Small intestine (tissue), 7 donors: ENCODE data around the gene SYVN1. TPM values are rescaled to one million over a fixed set of nuclear protein-coding genes. Genes with fewer than 3 reads are reported as not detected.
A peak's percentile ranks its signal among the peaks of the same experiment; 100 is the strongest.

Source experiments
- DNase-seq, 2 donors: peaks; one replicate each; pipeline versions ENCODE4 v3.0.0 to v3.0.0-alpha.2; 2013
- FAIRE-seq: peaks from 2 replicates; lab custom pipeline; 2012; peaks lifted over from hg19 to GRCh38; lab: Jason Lieb, UNC
- H3K27ac ChIP-seq, 3 donors: one replicate each; pipeline ENCODE4 v1.5.1; 2013; ENCODE audit warnings: low read length in 2 of 3, mild to moderate bottlenecking in 2 of 3, control low read depth in 1 of 3, inconsistent platforms in 1 of 3, low read depth in 1 of 3, moderate library complexity in 1 of 3
- H3K27me3 ChIP-seq, 3 donors: one replicate each; pipeline ENCODE4 v1.6.1; 2013; ENCODE audit warnings: low read length in 3 of 3, inconsistent platforms in 1 of 3; ENCODE audit not compliant: control insufficient read depth in 3 of 3, insufficient read depth in 3 of 3
- H3K36me3 ChIP-seq, 3 donors: one replicate each; pipeline ENCODE4 v1.6.1; 2013; ENCODE audit warnings: low read length in 3 of 3, inconsistent platforms in 1 of 3, low read depth in 1 of 3, mild to moderate bottlenecking in 1 of 3, moderate library complexity in 1 of 3; ENCODE audit not compliant: control insufficient read depth in 3 of 3, insufficient read depth in 2 of 3
- H3K4me1 ChIP-seq, 3 donors: one replicate each; pipeline ENCODE4 v1.6.1; 2013; ENCODE audit warnings: low read length in 2 of 3, inconsistent platforms in 1 of 3, low read depth in 1 of 3, mild to moderate bottlenecking in 1 of 3, moderate library complexity in 1 of 3; ENCODE audit not compliant: control insufficient read depth in 3 of 3, insufficient read depth in 2 of 3
- H3K4me3 ChIP-seq, 3 donors: one replicate each; pipeline ENCODE4 v1.5.1; 2013; ENCODE audit warnings: low read length in 3 of 3, control low read depth in 1 of 3, inconsistent platforms in 1 of 3, low read depth in 1 of 3, mild to moderate bottlenecking in 1 of 3, moderate library complexity in 1 of 3
- H3K9me3 ChIP-seq, 2 donors: one replicate each; pipeline ENCODE4 v1.6.1; 2013; ENCODE audit warnings: low read depth in 1 of 2, low read length in 1 of 2; ENCODE audit not compliant: control insufficient read depth in 2 of 2, insufficient read depth in 1 of 2
- WGBS, 3 donors: extraction: QIAGEN DNeasy Blood & Tissue Kit; methylation state at CpG; one replicate each; pipeline ENCODE4 v1.1.7; 2013; 5-methylcytosine and 5-hydroxymethylcytosine counted together
- polyA plus RNA-seq, 4 donors: library from polyadenylated mRNA; stranded (reverse) in 3 of 4; unstranded in 1 of 4; fragments of 200-250 nt in 3 of 4; fragments of 120-200 nt in 1 of 4; gene quantifications; one replicate each; pipeline versions ENCODE4 v1.2.1 to v1.2.3, GENCODE V29; 2013
- donor health status: healthy with polysubstance abuse.
- donor health status: control.
- donor health status: control.
- donor health status: Bipolar disorder and iron deficiency.
- donor health status: healthy.

Gene SYVN1
- polyA plus RNA-seq, 4 donors, result 10.5 to 34.4 (median 19.5) TPM

- H3K27me3 ChIP-seq, result no peaks in the 10 kb centered on the region
These were observed 6.7 kb downstream of the SYVN1 start for GRCh38 chr11:65127473-65128181.

DNA sequence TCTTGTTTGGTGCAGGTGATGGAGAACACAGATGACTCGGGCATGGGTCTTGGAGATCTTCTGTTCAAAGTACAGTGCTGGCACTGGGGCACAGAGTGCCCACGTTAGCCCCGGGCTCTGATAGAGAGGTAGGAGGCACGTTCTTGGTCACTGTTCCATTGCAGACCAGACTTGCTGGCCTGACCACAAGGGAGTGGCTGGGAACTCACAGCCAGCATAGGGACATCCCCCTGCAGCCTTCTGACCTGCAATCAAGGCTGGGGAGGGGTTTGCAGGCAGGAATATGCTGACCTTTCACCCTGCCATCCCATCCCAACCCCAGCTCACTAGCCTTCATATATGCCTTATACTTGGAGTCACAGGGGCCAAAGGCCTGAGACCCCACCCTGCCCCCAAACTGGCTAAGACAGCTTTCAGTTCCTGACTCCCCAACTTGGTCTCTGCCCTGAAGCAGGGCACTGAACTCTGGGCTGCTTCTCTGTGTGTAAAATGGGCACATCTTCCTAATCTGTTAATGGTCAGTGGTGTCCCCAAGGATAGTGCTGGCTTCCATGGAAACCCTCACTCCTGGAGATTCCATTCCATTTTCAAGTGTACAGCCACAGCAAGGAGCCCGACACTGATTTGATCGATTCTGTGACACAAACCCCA lies 7.6 kb downstream of the SYVN1 start:
- FAIRE-seq, result no peak
- Histone ChIP-seq H3K9me3 (no peaks in the 10 kb centered on the region), H3K27ac (no peak overlapping the region), H3K36me3 (peaks cover 22 to 73% (median 34%) of the 10 kb centered on the region in 3 donors), H3K27me3 (no peaks in the 10 kb centered on the region), H3K4me1 (peaks cover 0 to 5% (median 0%) of the 10 kb centered on the region in 3 donors), H3K4me3 (no peak overlapping the region)
- 60 to 67% (median 64%) methylated on average over 6 of the region's 6 CpGs for WGBS, 3 donors
- DNase-seq, result no peak

More at GRCh38 chr11:65127473-65128181, 6.7 kb downstream of the SYVN1 start:
- Histone ChIP-seq H3K36me3 (peaks cover 22 to 82% (median 36%) of the 10 kb centered on the region in 3 donors), H3K4me3 (no peak overlapping the region), H3K9me3 (no peaks in the 10 kb centered on the region), H3K4me1 (peaks cover 0 to 9% (median under 1%) of the 10 kb centered on the region in 3 donors), H3K27ac (no peak overlapping the region)
- 82 to 89% (median 85%) methylated on average over 12 of the region's 12 CpGs for WGBS, 3 donors
- FAIRE-seq (no peak), DNase-seq (no peak)

GRCh38 chr11:65125197-65126056 lies 8.9 kb downstream of the SYVN1 start:
- FAIRE-seq (no peak), DNase-seq (no peak)
- H3K9me3 ChIP-seq, result no peaks in the 10 kb centered on the region
- H3K36me3 ChIP-seq, result peaks cover 14 to 65% (median 28%) of the 10 kb centered on the region in 3 donors
- 87 to 90% (median 89%) methylated on average over 12 of the region's 12 CpGs for WGBS, 3 donors
- no peak overlapping the region for H3K4me3 ChIP-seq
- H3K27me3 ChIP-seq, result no peaks in the 10 kb centered on the region
- H3K27ac ChIP-seq, result no peak overlapping the region
- H3K4me1 ChIP-seq, result peaks cover 0 to 13% (median 0%) of the 10 kb centered on the region in 3 donors

GRCh38 chr11:65124480-65125196 lies 9.7 kb downstream of the SYVN1 start:
- Histone ChIP-seq H3K4me1 (peaks cover 0 to 13% (median 3%) of the 10 kb centered on the region in 3 donors), H3K9me3 (no peaks in the 10 kb centered on the region), H3K36me3 (peaks cover 18 to 64% (median 21%) of the 10 kb centered on the region in 3 donors), H3K4me3 (no peak overlapping the region), H3K27me3 (no peaks in the 10 kb centered on the region), H3K27ac (no peak overlapping the region)
- 85 to 90% (median 89%) methylated on average over 5 of the region's 5 CpGs for WGBS, 3 donors
- no peak for DNase-seq
- FAIRE-seq, result no peak

DNA sequence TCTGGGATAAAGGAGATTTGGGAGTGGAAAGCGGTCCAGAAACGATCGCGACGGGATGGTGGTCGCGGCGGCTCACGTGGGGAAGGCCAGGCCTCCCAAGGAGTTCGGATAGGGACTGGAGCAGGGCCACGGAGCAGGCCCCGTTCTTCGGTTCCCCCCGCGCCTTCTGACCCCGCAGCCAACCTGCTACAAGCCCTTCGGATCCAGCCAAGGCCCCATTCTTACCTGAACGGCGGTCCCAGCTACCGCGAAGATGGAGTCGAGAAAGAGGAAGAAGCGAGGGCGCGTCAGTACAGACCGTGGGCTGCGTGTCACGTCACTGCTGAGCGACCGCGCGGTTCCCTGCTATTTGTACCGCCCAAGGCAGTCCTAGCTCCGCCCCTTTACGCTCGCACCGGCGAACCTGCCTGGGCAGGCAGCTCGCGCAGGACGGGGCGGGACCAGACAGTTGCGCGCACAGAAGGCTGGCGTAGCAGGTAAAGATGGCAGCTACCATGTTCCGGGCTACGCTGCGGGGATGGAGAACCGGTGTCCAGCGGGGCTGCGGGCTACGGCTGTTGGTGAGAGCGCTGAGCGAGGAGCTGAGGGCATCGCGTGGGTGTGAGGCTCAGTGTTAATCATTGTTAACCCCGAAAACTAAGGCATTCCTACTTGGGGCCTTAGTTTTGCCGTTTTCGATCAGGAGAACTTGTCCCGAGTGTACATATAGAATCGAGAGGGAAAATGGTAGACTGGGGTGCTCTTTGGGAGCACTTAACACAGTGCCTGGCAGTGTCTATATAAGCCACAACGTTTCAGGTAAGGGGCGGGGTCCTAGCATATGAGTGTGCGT lies 12.2 kb downstream of the SYVN1 start, which contains the start of the genes FAU and MRPL49:
TSS of gene FAU (minus strand) at position 270 of the 832 bp plus-strand sequence. CDS start 321 bp downstream, outside the sequence.
TSS of gene MRPL49 (plus strand) at position 457 of the 832 bp plus-strand sequence. CDS start at position 483, 26 bp downstream.
- Histone ChIP-seq H3K9me3 (no peaks in the 10 kb centered on the region), H3K4me3 (peak within 1 kb of the TSS; percentile 69 to 83 (median 73)), H3K36me3 (peaks cover 6 to 56% (median 11%) of the 10 kb centered on the region in 3 donors), H3K27me3 (no peaks in the 10 kb centered on the region), H3K4me1 (peaks cover 0 to 15% (median 3%) of the 10 kb centered on the region in 3 donors), H3K27ac (peak within 1 kb of the TSS; percentile 86 to 97 (median 88))
- no peak for FAIRE-seq
- peak; percentile 99 for DNase-seq
- WGBS, 3 donors, result 0% methylated on average over 52 to 64 of the region's 64 CpGs

DNA sequence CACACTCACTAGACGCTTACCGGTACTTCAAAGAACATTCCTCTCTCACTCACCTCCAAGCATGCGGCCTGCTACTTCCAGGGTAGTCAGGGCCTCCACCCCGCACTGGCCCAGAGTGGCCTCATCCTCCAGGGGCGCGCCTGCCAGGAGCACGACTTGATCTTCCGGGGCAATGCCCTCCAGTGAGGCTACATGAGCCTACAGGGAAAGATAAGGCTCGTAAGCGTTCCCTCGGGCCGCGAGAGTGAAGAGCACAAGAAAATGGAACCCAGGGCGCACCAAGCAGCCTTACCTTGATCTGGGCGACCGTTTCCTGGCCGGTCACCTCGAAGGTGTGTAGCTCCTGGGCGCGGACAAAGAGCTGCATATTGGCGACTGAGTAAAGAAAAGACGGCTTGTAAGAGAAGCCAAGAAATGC lies 12.9 kb downstream of the SYVN1 start:
- DNase-seq, result peak; percentile 47 to 84
- no peaks in the 10 kb centered on the region for H3K9me3 ChIP-seq
- H3K36me3 ChIP-seq, result peaks cover 4 to 52% (median 11%) of the 10 kb centered on the region in 3 donors
- 0 to 1% (median 1%) methylated on average over 22 of the region's 22 CpGs for WGBS, 3 donors
- H3K27me3 ChIP-seq, result no peaks in the 10 kb centered on the region
- FAIRE-seq, result no peak
- H3K4me3 ChIP-seq, result peak overlapping the region; percentile 69 to 83 (median 73)
- peaks cover 3 to 18% (median 4%) of the 10 kb centered on the region in 3 donors for H3K4me1 ChIP-seq
- peak overlapping the region; percentile 86 to 97 (median 88) for H3K27ac ChIP-seq

GRCh38 chr11:65120831-65121230 lies 13.5 kb downstream of the SYVN1 start:
- H3K9me3 ChIP-seq, result no peaks in the 10 kb centered on the region
- FAIRE-seq (no peak), DNase-seq (no peak)
- H3K4me3 ChIP-seq, result peak overlapping the region in 2 of 3 donors; percentile 69 to 73
- peaks cover 3 to 22% (median 8%) of the 10 kb centered on the region in 3 donors for H3K4me1 ChIP-seq
- 53 to 76% (median 56%) methylated on average over 3 of the region's 3 CpGs for WGBS, 3 donors
- no peaks in the 10 kb centered on the region for H3K27me3 ChIP-seq
- H3K27ac ChIP-seq, result peak overlapping the region; percentile 86 to 97 (median 88)
- peaks cover 3 to 52% (median 11%) of the 10 kb centered on the region in 3 donors for H3K36me3 ChIP-seq
